Bronchial epithelial cell (primary cell): Measurements from ENCODE around the gene CXCL8. TPM values are rescaled to one million over a fixed set of nuclear protein-coding genes. Genes with fewer than 3 reads are reported as not detected.

Experiments used
- DNase-seq: peaks from one replicate; pipeline ENCODE4 v3.0.0-alpha.2; 2010; ENCODE audit warnings: low read depth
- FAIRE-seq: peaks from 2 replicates; lab custom pipeline; 2011; peaks lifted over from hg19 to GRCh38; lab: Jason Lieb, UNC
- H3K27me3 ChIP-seq: 2 replicates; pipeline ENCODE4 v1.5.1; 2011; ENCODE audit warnings: low read length; ENCODE audit not compliant: control insufficient read depth, insufficient read depth
- H3K36me3 ChIP-seq: 2 replicates; pipeline ENCODE4 v1.5.1; 2011; ENCODE audit warnings: low read length; ENCODE audit not compliant: control insufficient read depth, insufficient read depth
- H3K4me3 ChIP-seq: 2 replicates; pipeline ENCODE4 v1.5.1; 2011; ENCODE audit warnings: mild to moderate bottlenecking, low read depth, low read length, control low read depth
- CTCF ChIP-seq: IDR thresholded peaks from 2 replicates; pipeline ENCODE4 v1.5.1; 2011; ENCODE audit warnings: mild to moderate bottlenecking, moderate library complexity, low read length, control low read depth, inconsistent platforms; ENCODE audit not compliant: insufficient read depth, severe bottlenecking
- total RNA-seq: library from RNA; depleted of rRNA; stranded (reverse); fragments of >200 nt; gene quantifications from 2 replicates; pipeline ENCODE4 v1.2.1, GENCODE V29; 2014

The CXCL8 gene
- total RNA-seq, 1 donor from 2014 or later = 2.9 TPM

GRCh38 chr4:73705056-73705432, 35.3 kb upstream of the CXCL8 start:
- TF ChIP-seq CTCF = no peak
- DNase-seq (peak; percentile 82), FAIRE-seq (no peak)
- H3K36me3 ChIP-seq = no peaks in the 10 kb centered on the region
- H3K27me3 ChIP-seq = no peaks in the 10 kb centered on the region
- no peak overlapping the region for H3K4me3 ChIP-seq

- DNase-seq = peak; percentile 55
- TF ChIP-seq CTCF = no peak
- H3K36me3 ChIP-seq = no peaks in the 10 kb centered on the region
- H3K27me3 ChIP-seq = no peaks in the 10 kb centered on the region
- no peak for FAIRE-seq
- no peak overlapping the region for H3K4me3 ChIP-seq
Measured at GRCh38 chr4:73705721-73706120, 34.6 kb upstream of the CXCL8 start.

- Histone ChIP-seq H3K27me3 (no peaks in the 10 kb centered on the region), H3K36me3 (no peaks in the 10 kb centered on the region), H3K4me3 (no peak overlapping the region)
- DNase-seq (no peak), FAIRE-seq (no peak)
- no peak for TF ChIP-seq CTCF
Measured at GRCh38 chr4:73706811-73707210, 33.6 kb upstream of the CXCL8 start.

GRCh38 chr4:73707269-73707875, 33.0 kb upstream of the CXCL8 start:
- no peaks in the 10 kb centered on the region for H3K27me3 ChIP-seq
- TF ChIP-seq CTCF = no peak
- no peak for DNase-seq
- no peaks in the 10 kb centered on the region for H3K36me3 ChIP-seq
- no peak overlapping the region for H3K4me3 ChIP-seq
- no peak for FAIRE-seq

- FAIRE-seq (no peak), DNase-seq (peak; percentile 94)
- Histone ChIP-seq H3K27me3 (no peaks in the 10 kb centered on the region), H3K4me3 (no peak overlapping the region), H3K36me3 (no peaks in the 10 kb centered on the region)
- no peak for TF ChIP-seq CTCF
Measured at GRCh38 chr4:73707918-73708577, 32.3 kb upstream of the CXCL8 start.

GRCh38 chr4:73709451-73710033, 30.8 kb upstream of the CXCL8 start:
- DNase-seq = no peak
- Histone ChIP-seq H3K4me3 (no peak overlapping the region), H3K36me3 (no peaks in the 10 kb centered on the region), H3K27me3 (no peaks in the 10 kb centered on the region)
- TF ChIP-seq CTCF = no peak
- FAIRE-seq = no peak
